Left lung (tissue), 10 donors: Measurements from ENCODE around the gene BMP5. TPM values are rescaled to one million over a fixed set of nuclear protein-coding genes. Genes with fewer than 3 reads are reported as not detected.

Source experiments
- ATAC-seq: fragments of 200-7000 bp; cut with Tn5 transposase; one replicate; pipeline ENCODE4 v1.9.1; 2020; ENCODE audit warnings: moderate library complexity
- DNase-seq, 4 donors: peaks; one replicate each; pipeline ENCODE4 v3.0.0-alpha.2; 2013 to 2020
- H3K27ac ChIP-seq, 2 donors: fragments of 200-600 bp; sonication (generic) in 1 of 2; one replicate each; pipeline versions ENCODE4 v1.5.0 to v1.8.0; 2020 to 2021
- H3K27me3 ChIP-seq, 2 donors: fragments of 200-600 bp; sonication (generic) in 1 of 2; one replicate each; pipeline versions ENCODE4 v1.5.0 to v1.8.0; 2020 to 2021
- H3K36me3 ChIP-seq, 2 donors: fragments of 200-600 bp; sonication (generic) in 1 of 2; one replicate each; pipeline versions ENCODE4 v1.5.0 to v1.8.0; 2020 to 2021
- H3K4me1 ChIP-seq, 2 donors: fragments of 200-600 bp; one replicate each; pipeline ENCODE4 v1.8.0; 2021
- H3K4me3 ChIP-seq, 2 donors: fragments of 200-600 bp; sonication (generic) in 1 of 2; one replicate each; pipeline versions ENCODE4 v1.5.0 to v1.8.0; 2020 to 2021; ENCODE audit warnings: mild to moderate bottlenecking in 1 of 2
- H3K9me3 ChIP-seq, 2 donors: fragments of 200-600 bp; sonication (generic) in 1 of 2; one replicate each; pipeline versions ENCODE4 v1.5.0 to v1.8.0; 2020 to 2021
- CTCF ChIP-seq, 2 donors: fragments of 200-600 bp; sonication (generic) in 1 of 2; IDR thresholded peaks; one replicate each; pipeline versions ENCODE4 v1.5.0 to v1.8.0; 2021; ENCODE audit warnings: antibody characterized with exemption in 2 of 2
- intact Hi-C, 2 donors: fragments of 100-400 bp; cut with DNase I; formaldehyde crosslinking; loops; one replicate each; pipeline versions ENCODE4 v1.11.2 to v1.14.2; 2022
- polyA plus RNA-seq, 6 donors: library from polyadenylated mRNA; unstranded; fragments of 120-200 nt; gene quantifications; one replicate each; pipeline ENCODE4 v1.2.1, GENCODE V29; 2013; ENCODE audit not compliant: insufficient read length in 6 of 6
- total RNA-seq, 2 donors: library from RNA; stranded (reverse); fragmentation: NEBNext Ultra II Directional; extraction: Animal tissue kit (Norgen Biotek cat#: 25700); gene quantifications; one replicate each; pipeline ENCODE4 v1.2.1, GENCODE V29; 2021
- donor health status: DM: no; HTN: yes; CAD: no.
- donor health status: DM: no; HTN: no; CAD: no.

BMP5 gene
- total and polyA plus RNA-seq, 8 donors: 12.7 to 88.6 (median 74.2) TPM

DNA sequence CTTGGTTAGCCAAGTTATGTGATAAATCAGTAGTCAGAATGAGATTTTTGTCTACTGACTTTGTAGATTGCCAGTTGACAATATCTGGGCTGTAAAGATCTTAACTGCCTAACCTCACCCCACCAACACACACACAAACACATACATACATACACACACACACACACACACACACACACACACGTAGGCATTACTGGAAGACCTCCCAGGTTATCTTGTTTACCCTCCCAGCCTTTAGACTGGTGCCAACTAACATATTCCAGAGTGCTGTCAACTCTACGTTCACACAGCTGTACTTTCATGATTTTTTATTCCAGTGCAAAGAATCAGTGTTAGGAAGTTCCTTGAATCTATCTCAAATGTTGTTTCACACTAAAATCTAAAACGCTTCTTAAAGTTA lies 38.9 kb downstream of the BMP5 start:
- no peak overlapping the region for H3K4me3 ChIP-seq
- no peaks in the 10 kb centered on the region for H3K9me3 ChIP-seq
- no peak for TF ChIP-seq CTCF (IDR thresholded peaks at IDR 0.05)
- no peaks in the 10 kb centered on the region for H3K4me1 ChIP-seq
- ATAC-seq (peak; percentile 32), DNase-seq (peak in 2 of 4 donors; percentile 23 to 33)
- intact Hi-C loops: no loop called here
- H3K27ac ChIP-seq: no peak overlapping the region
- no peaks in the 10 kb centered on the region for H3K27me3 ChIP-seq
- H3K36me3 ChIP-seq: no peaks in the 10 kb centered on the region

DNA sequence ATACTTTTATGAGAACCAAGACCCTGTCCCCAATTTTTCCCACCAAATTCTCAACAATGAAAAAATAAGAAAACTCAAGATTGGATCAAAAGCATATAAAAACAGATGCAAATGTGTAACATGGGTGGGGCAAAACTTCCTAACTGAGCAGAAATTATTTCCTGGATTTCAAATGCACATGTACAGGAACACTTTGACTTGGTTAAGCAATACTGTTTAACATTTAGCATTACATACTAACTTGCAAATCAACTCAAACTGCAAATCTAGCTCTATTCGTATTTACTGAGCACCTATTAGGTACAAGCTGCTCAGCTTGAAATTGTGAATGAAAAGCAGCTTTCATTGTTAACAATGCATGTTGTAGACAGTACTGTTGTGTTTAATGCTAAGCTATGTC lies 40.2 kb downstream of the BMP5 start:
- Histone ChIP-seq H3K9me3 (no peaks in the 10 kb centered on the region), H3K4me3 (no peak overlapping the region), H3K4me1 (no peaks in the 10 kb centered on the region), H3K36me3 (no peaks in the 10 kb centered on the region), H3K27me3 (no peaks in the 10 kb centered on the region), H3K27ac (no peak overlapping the region)
- DNase-seq (no peak), ATAC-seq (no peak)
- TF ChIP-seq CTCF (IDR thresholded peaks at IDR 0.05): no peak
- intact Hi-C loops: no loop called here

DNA sequence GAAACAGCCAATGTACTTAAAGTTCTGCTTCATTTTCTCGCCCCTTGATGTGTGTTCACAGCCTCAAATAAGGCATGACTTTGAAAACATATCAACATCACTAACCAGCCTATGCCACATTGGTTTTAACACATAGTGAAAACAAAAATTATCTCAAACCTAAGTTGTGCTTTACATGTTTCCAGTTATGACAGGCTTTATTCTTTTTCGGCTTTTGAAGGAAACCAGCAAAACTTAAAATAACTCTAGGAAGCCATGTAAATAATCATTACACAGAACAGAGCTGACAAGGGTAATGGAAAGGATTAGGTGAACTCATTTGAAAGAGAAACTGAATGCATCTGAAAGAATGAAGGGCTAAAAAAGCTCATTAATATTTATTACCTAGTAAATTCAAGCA lies 42.1 kb downstream of the BMP5 start:
- Histone ChIP-seq H3K9me3 (no peaks in the 10 kb centered on the region), H3K27ac (no peak overlapping the region), H3K4me1 (no peaks in the 10 kb centered on the region), H3K36me3 (no peaks in the 10 kb centered on the region), H3K4me3 (no peak overlapping the region), H3K27me3 (no peaks in the 10 kb centered on the region)
- ATAC-seq (no peak), DNase-seq (no peak)
- no peak for TF ChIP-seq CTCF (IDR thresholded peaks at IDR 0.05)
- intact Hi-C loops: no loop called here

DNA sequence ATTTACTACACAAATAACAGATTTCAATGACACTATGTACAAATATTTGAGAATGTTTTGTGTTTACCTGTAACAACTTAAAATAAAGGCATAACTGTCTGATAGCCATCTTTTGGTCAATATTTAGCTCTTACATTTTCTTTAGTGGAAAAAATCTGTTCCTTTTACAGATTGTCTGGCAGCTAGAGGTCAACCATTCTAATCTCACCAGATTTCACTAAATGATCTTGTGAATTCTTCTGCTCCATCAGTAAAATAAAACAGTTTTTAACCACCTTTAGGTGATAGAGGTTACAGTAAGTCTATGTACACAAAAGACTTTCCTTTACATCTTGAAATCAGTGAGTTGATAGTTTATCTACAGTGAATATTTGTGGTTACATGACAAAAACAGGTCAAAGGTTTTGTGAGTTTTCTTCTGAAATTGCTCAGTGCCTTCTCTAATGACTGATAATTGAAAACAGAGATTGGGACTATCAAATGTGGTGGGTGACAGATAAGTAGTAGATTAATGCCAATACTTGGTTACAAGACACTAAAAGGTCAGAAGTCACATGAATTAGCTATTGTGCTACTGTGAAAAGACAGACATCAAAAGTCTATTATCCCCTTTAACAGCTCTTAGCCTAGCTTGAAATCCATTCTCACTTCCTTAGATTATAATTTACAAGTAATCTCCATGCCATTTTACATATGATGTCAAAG lies 47.4 kb downstream of the BMP5 start:
- no peaks in the 10 kb centered on the region for H3K9me3 ChIP-seq
- intact Hi-C loops: no loop called here
- TF ChIP-seq CTCF (IDR thresholded peaks at IDR 0.05): no peak
- no peak overlapping the region for H3K27ac ChIP-seq
- H3K36me3 ChIP-seq: no peaks in the 10 kb centered on the region
- no peaks in the 10 kb centered on the region for H3K4me1 ChIP-seq
- ATAC-seq: no peak
- no peak overlapping the region for H3K4me3 ChIP-seq
- no peak for DNase-seq
- H3K27me3 ChIP-seq: no peaks in the 10 kb centered on the region

DNA sequence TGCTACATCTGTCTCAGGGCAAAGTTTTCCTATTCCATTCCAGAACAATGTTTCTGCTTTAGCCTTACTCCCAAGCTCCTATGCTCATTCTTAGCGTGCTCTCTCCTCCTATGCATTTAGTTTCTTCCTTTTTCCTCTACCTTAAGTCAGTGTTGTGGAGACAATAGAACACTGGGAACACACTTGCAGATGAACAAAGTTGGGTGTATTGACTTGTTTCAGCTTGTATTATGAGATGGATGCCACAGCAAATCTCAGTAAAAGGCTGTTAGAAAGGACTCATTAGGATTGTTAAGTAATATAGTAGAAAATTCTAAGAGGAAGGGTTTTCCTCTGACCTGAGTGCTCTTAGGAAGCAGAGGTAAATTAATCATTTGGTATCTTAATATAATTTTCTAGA lies 48.4 kb downstream of the BMP5 start:
- TF ChIP-seq CTCF (IDR thresholded peaks at IDR 0.05): no peak
- Histone ChIP-seq H3K4me1 (no peaks in the 10 kb centered on the region), H3K27me3 (no peaks in the 10 kb centered on the region), H3K36me3 (no peaks in the 10 kb centered on the region), H3K4me3 (no peak overlapping the region), H3K9me3 (no peaks in the 10 kb centered on the region), H3K27ac (no peak overlapping the region)
- no peak for ATAC-seq
- no peak for DNase-seq
- intact Hi-C loops: no loop called here
